Sciatic nerve (tissue), 2 donors: ENCODE measurements around the gene BASP1. TPM values are rescaled to one million over a fixed set of nuclear protein-coding genes. Genes with fewer than 3 reads are reported as not detected.
A peak's percentile ranks its signal among the peaks of the same experiment; 100 is the strongest.
"Not testable (repeated sequence)": the region's sequence is repeated elsewhere in the genome, so short reads cannot be mapped to it uniquely, and the experiment has no call there.

Experiments
- ATAC-seq: fragments of 200-7000 bp; cut with Tn5 transposase; one replicate; pipeline ENCODE4 v1.9.1; 2020; ENCODE audit warnings: mild to moderate bottlenecking, moderate library complexity
- DNase-seq: peaks from one replicate; pipeline ENCODE4 v3.0.0-alpha.2; 2020; ENCODE audit warnings: low spot score
- intact Hi-C: fragments of 100-400 bp; cut with DNase I; formaldehyde crosslinking; loops from one replicate; pipeline ENCODE4 v1.14.2; 2022
- total RNA-seq: library from RNA; stranded (reverse); fragmentation: NEBNext Ultra II Directional; extraction: Animal tissue kit (Norgen Biotek cat#: 25700); gene quantifications from one replicate; pipeline ENCODE4 v1.2.1, GENCODE V29; 2021
- donor health status: DM: no; HTN: no; CAD: no.
- donor health status: DM: no; HTN: no; CAD: no.

The BASP1 gene
- total RNA-seq, 1 donor from 2014 or later = 26.8 TPM

DNA sequence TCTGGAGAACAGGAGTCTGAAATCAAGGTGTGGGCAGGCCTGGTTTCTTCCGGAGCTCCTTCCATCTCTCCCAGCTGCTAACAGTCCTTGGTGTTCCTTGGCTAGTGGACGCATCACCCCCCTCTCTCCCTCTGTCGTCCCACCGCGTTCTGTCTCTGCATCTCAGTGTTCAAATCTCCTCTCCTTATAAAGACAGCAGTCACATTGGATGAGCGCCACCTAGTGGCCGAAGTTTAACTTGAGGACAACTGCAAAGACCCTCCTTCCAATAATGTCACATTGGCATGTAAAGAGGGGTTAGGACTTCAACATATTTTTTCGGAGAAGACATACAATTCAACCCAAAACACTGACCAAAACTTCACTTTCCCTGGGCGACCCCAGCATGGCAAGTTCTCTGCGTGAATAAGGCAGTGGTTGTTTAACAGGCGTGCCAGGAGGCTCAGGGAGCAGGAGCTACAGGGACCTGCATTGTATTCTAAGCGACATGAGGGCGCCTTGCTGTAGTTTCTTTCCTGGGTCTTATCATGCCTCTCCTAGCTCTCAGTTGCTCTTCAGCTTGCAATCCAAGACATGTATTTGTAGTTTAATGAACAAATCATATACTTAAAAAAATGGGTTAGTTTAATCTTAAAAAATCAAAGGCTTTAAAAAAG, 27.9 kb upstream of the BASP1 start:
- intact Hi-C loops = loop anchor here (5.0 to 10.0 kb wide), 2 partner anchors 395 to 837 kb away; no protein-coding TSS in a partner anchor
- ATAC-seq (peak; percentile 59), DNase-seq (peak; percentile 90)

DNA sequence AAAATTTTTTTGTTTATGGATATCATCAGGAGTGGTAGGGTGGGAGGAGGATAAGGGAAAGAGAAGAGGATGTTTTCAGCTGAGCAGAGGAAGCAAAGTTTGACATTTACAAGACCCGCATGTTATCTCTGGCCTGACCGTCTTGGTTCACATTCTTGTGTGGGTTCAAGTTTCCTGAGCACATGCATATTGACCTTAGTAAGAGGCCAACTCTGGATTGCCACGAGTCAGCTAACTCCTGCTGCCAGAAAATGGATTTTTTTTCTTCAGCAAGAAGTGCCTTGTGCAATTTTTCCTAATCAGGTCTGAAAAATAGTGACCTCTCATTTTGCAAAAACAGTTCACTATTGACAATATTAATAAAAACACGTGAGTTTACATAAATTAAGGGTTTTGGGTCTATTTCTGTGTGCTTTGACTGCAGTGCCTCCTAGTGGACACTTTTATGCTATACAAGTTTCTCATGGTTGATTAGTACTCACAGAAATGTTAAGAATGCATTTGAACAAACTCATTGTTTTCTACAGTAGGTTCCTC, 27.1 kb upstream of the BASP1 start:
- DNase-seq (no peak), ATAC-seq (peak; percentile 91)
- intact Hi-C loops = no loop called here

- intact Hi-C loops = no loop called here
- no peak for ATAC-seq
- DNase-seq = no peak
These were observed 26.5 kb upstream of the BASP1 start for GRCh38 chr5:17190799-17191391.

DNA sequence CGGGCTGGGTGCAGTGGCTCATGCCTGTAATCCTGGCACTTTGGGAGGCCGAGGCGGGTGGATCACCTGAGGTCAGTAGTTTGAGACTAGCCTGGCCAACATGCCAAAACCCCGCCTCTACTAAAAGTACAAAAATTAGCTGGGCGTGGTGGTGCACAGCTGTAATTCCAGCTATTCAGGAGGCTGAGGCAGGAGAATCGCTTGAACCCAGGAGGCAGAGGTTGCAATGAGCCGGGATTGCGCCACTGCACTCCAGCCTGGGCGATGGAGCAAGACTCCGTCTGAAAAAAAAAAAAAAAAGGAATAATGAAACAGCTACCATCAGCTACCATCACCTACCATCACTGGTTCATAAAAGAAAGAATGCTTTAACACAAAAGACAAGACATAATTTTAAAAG, 25.9 kb upstream of the BASP1 start:
- intact Hi-C loops, ATAC-seq, DNase-seq: not testable (repeated sequence)

- intact Hi-C loops = no loop called here
- DNase-seq = no peak
- peak; percentile 23 for ATAC-seq
These were observed 25.2 kb upstream of the BASP1 start for GRCh38 chr5:17192191-17192590.

DNA sequence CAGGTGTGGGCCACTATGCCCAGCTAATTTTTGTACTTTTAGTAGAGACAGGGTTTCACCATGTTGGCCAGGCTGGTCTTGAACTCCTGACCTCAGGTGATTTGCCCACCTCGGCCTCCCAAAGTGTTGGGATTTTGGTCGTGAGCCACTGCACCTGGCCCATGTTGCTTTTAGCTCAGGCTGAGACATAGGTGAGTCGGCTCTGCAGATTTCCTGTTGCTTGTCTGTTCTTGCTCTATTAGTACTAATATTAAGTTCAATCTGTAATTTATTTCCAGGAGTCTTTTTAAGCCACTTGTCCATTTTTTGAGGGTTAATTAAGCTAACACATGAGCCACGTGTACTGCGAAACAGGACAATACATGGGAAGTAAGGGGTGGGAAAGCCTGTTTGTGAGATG, 21.4 kb upstream of the BASP1 start:
- ATAC-seq = no peak
- DNase-seq = no peak
- intact Hi-C loops = no loop called here

DNA sequence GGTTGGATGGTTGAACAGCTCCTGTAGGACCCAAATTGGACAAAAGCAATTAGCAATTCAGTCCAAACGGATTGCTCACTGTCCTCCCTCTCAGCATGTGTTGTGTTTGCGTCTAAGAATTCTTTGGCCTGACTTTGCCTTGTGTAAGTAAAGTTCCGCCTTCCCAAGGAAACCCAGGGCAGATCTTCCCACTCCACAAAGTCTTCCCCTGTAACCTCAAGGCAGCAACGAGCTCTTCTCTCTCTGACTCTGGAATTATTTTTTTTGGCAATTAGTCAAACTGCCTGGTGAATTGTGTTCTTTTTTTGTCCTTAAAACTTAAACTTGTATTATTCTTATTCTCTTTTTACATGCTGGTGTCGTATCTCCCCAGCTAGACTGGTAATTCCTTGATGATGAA, 20.7 kb upstream of the BASP1 start:
- intact Hi-C loops = no loop called here
- DNase-seq (no peak), ATAC-seq (no peak)

DNA sequence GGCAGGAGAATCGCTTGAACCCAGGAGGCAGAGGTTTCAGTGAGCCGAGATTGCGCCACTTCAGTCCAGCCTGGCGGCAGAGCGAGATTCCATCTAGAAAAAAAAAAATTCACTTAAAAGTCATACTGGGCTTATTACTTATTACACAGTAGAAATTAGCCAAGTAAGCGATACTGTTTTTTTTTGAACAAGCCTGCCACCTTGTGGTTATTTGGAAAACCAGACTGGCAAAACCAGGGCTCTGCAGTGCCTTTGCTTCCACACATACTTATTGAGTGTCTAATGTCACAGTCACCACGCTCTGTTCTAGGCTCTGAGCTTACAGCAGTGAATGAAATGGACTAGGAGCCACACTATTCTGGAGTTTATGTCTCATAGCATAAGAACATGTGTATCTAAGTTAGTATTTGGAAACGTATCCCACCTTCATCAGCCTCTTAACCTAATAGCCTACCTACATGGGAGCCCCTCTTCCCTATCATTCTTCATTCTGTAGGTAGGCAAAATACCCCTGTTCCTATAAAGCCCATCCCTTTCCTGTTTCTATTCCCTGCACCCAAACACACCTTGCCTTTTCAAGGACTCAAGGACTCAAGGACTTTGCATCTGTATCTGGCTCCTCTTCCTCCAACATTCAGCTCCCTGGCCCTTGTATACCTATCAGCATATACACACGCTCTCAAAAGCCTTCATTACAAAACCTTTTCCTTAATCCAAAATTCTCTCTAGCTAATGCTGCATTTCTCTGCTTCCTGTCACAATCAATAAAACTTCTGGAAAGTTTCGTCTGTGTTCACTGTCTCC, 13.9 kb upstream of the BASP1 start:
- ATAC-seq (peak; percentile 96), DNase-seq (no peak)
- intact Hi-C loops = loop anchor here (10.0 kb wide), 1 partner anchor 269 kb away; the partner anchor contains the start of gene MYO10

DNA sequence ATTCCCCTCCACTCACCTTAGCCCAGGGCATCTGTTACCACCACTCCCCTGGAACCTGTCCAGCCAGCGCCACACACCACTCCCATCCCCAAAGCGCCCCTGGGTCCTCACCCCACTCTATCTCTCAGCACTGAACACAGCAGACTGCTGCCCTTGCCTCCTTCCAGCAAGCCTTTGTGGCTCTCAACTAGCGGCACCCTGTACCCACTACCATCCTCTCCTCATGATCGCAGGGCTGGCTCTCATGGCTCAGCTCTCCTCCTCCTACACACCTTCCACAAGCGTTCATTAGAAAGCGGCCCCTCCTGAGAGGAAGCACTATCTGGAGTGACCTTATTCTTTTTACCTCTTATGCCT, 13.3 kb upstream of the BASP1 start:
- no peak for ATAC-seq
- no peak for DNase-seq
- intact Hi-C loops = loop anchor here (10.0 kb wide), 1 partner anchor 269 kb away; the partner anchor contains the start of gene MYO10

GRCh38 chr5:17206021-17206420, 11.4 kb upstream of the BASP1 start:
- ATAC-seq = no peak
- intact Hi-C loops = loop anchor here (10.0 kb wide), 1 partner anchor 271 kb away; the partner anchor contains the start of gene MYO10
- no peak for DNase-seq

DNA sequence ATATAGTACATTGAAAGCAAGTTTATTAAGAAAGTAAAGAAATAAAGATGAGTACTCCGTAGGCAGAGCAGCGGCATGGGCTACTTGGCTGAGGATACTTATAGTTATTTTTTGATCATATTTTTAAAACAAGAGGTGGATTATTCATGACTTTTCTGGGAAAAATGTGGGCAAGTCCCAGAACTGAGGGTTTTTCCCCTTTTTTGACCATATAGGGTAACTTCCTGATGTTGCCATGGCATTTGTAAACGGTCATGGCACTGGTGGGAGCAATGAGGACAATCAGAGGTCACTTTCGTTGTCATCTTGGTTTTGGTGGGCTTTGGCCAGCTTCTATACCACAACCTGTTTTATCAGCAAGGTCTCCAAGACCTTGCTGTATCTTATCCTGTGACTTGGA, 5.2 kb upstream of the BASP1 start:
- DNase-seq = no peak
- ATAC-seq = no peak
- intact Hi-C loops = loop anchor here (10.0 kb wide), 1 partner anchor 1103 kb away; no protein-coding TSS in a partner anchor

GRCh38 chr5:17212996-17213395, 4.4 kb upstream of the BASP1 start:
- intact Hi-C loops = loop anchor here (10.0 kb wide), 1 partner anchor 1102 kb away; no protein-coding TSS in a partner anchor
- DNase-seq (no peak), ATAC-seq (no peak)

DNA sequence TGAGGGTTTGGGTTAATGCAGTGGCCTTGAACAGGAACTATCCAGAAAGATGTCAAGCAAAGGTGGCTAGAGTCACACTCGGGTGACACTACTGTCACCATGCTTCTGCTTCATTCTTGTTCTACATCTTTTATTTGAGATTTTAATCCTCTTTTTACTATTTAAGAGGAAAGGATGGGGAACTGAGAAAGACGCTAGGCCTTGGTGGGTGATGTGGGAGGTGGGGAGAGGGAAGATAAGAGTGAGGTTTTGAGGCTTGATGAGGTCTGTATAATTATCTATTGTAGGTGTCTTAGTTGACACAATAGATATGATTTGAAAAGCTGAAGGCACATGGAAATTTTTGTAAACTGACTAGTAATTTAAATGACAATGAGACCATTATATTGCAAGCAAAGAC, 3.5 kb upstream of the BASP1 start:
- intact Hi-C loops = loop anchor here (10.0 kb wide), 1 partner anchor 1101 kb away; no protein-coding TSS in a partner anchor
- DNase-seq = no peak

DNA sequence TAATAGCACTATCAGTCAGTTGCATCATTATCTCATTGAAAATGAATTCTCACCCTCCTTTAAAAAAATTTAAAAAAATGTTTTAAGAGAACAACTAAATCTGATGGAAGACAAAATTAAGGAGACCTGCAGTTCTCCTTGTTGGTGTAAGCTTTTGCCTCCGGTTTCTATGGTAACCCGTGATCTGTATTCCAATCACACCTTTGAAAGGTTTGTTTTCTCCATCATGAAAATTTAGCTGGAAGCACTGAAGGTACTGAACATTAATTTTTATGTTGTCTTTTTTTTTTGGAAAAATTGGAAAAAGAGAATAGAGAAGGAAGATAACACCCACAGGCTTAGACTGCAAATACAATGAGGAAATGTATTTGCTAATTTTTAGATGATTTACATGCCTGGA, 2.5 kb upstream of the BASP1 start:
- intact Hi-C loops = loop anchor here (10.0 kb wide), 1 partner anchor 1100 kb away; no protein-coding TSS in a partner anchor
- DNase-seq (no peak), ATAC-seq (no peak)

More for the DNA sequence above, 3.5 kb upstream of the BASP1 start:
- no peak for ATAC-seq

DNA sequence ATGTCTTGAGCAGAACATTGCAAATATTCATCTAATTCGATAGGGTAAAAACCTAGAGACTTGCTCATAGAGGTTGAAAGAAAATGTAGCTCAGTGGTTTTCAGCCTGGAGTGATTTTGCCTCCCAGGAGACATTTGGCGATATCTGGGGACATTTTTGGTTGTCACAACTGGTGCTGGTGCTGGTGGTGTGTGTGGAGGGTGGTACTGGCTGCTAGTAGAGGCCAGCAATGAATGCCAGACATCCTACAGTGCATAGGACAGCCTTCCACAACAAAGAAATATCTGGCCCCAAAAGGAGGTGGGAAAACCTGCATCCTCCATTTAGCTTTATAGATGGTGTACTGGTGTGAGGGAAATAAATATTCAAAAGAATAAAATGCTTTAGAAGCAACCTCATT, 2.1 kb upstream of the BASP1 start:
- ATAC-seq = no peak
- no peak for DNase-seq
- intact Hi-C loops = loop anchor here (10.0 kb wide), 1 partner anchor 1099 kb away; no protein-coding TSS in a partner anchor

- intact Hi-C loops = loop anchor here (10.0 kb wide), 1 partner anchor 1098 kb away; no protein-coding TSS in a partner anchor
- ATAC-seq (peak; percentile 73), DNase-seq (peak; percentile 86)
These were observed 1.1 kb upstream of the BASP1 start for GRCh38 chr5:17216176-17216973.

GRCh38 chr5:17216974-17217492, 398 bp upstream of the BASP1 start:
- intact Hi-C loops = loop anchor here (10.0 kb wide), 1 partner anchor 1098 kb away; no protein-coding TSS in a partner anchor
- peak; percentile 76 for DNase-seq
- ATAC-seq = peak; percentile 59
